SKM-1 (cell line): ENCODE data around the gene ZBTB11.
"Not testable (repeated sequence)": the region's sequence is repeated elsewhere in the genome, so short reads cannot be mapped to it uniquely, and the experiment has no call there.

ENCODE experiments used
- DNase-seq: peaks from one replicate; lab custom pipeline; 2025; ENCODE audit not compliant: unreplicated experiment; lab: John Stamatoyannopoulos, UW

Gene ZBTB11

GRCh38 chr3:101619734-101620133 is 57.2 kb downstream of the ZBTB11 start:
- no peak for DNase-seq

GRCh38 chr3:101618726-101619125 is 58.2 kb downstream of the ZBTB11 start:
- DNase-seq: no peak

- DNase-seq: no peak
Observed at GRCh38 chr3:101617478-101617877, 59.5 kb downstream of the ZBTB11 start.

DNA sequence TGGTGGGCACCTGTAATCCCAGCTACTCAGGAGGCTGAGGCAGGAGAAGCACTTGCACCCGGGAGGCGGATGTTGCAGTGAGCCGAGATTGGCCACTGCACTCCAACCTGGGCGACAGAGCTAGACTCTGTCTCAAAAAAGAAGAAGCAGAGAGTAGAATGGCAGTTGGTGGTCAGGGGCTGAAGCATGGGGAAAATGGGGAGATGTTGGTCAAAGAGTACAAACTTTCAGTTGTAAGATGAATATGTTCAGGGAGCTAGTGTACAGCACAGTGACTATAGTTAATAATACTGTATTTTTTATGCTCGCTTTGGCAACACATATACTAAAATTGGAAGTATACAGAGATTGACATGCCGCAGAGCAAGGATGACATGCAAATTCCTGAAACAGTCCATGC is 61.4 kb downstream of the ZBTB11 start:
- DNase-seq: no peak

DNA sequence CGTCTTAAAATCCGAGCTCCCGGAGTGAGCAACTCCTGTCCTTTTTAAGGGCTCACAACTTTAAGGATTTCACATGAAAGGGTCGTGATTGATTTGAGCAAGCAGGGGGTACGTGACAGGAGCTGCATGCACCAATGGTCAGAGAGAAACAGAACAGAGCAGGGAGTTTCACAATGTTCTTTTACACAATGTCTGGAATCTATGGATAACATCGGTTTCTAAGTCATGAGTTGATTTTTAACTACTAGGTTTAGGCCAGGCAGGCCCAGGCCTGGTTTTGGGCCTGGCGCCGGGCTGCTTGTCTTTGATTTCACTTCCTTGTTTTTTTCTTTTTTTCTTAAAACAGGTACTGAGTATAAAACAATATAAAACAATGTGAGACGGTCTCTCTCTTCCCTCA is 63.9 kb downstream of the ZBTB11 start:
- DNase-seq: not testable (repeated sequence)

DNA sequence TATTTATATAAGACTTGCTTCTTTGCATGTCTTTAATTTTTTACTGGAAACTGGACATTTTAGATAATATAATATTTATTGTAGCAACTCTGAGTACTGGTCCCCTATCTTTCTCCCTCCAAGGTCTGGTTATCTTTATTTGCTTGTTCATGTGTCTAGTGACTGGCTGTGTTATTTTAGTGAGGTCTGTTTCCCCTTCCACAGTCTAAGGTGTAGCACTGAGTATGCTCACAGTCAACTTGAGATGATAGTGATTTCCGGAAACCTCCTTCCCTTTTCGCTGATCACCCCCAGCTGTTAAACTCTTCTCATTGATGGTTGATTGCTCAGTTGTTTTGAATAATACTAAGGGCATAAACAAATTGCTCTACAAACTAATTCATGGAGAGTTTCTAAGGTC is 65.9 kb downstream of the ZBTB11 start:
- no peak for DNase-seq

GRCh38 chr3:101605398-101605797 is 71.5 kb downstream of the ZBTB11 start:
- not testable (repeated sequence) for DNase-seq

- DNase-seq: no peak
Observed at GRCh38 chr3:101603184-101603583, 73.7 kb downstream of the ZBTB11 start.

- no peak for DNase-seq
Observed at GRCh38 chr3:101602731-101603130, 74.2 kb downstream of the ZBTB11 start.
